Activated T-cell treated with anti-CD3 and anti-CD28 coated beads for 48 hours (primary cell): Measurements from ENCODE around the gene ASTN1.

Experiments
- DNase-seq: peaks from one replicate; pipeline ENCODE4 v3.0.0-alpha.2; 2020; ENCODE audit warnings: low read depth

ASTN1 gene

GRCh38 chr1:177163844-177164379, 600 bp downstream of the ASTN1 start:
- DNase-seq: no peak

GRCh38 chr1:177162243-177162642, 2.3 kb downstream of the ASTN1 start:
- DNase-seq: no peak

- DNase-seq: no peak
These were observed 18.0 kb downstream of the ASTN1 start for GRCh38 chr1:177146499-177146898.

- DNase-seq: no peak
These were observed 19.1 kb downstream of the ASTN1 start for GRCh38 chr1:177145106-177146070.

- DNase-seq: no peak
These were observed 21.7 kb downstream of the ASTN1 start for GRCh38 chr1:177142791-177143271.

- DNase-seq: no peak
These were observed 22.5 kb downstream of the ASTN1 start for GRCh38 chr1:177142010-177142409.

- DNase-seq: no peak
These were observed 26.2 kb downstream of the ASTN1 start for GRCh38 chr1:177138347-177138746.

- DNase-seq: no peak
These were observed 26.7 kb downstream of the ASTN1 start for GRCh38 chr1:177137814-177138213.

GRCh38 chr1:177135250-177135649, 29.3 kb downstream of the ASTN1 start:
- no peak for DNase-seq

- DNase-seq: no peak
These were observed 30.5 kb downstream of the ASTN1 start for GRCh38 chr1:177133977-177134538.

- no peak for DNase-seq
These were observed 32.4 kb downstream of the ASTN1 start for GRCh38 chr1:177132141-177132540.

- no peak for DNase-seq
These were observed 32.8 kb downstream of the ASTN1 start for GRCh38 chr1:177131723-177132122.

- DNase-seq: no peak
These were observed 34.0 kb downstream of the ASTN1 start for GRCh38 chr1:177130451-177130945.

GRCh38 chr1:177128665-177129281, 35.7 kb downstream of the ASTN1 start:
- DNase-seq: no peak

GRCh38 chr1:177126267-177126666, 38.2 kb downstream of the ASTN1 start:
- DNase-seq: no peak

GRCh38 chr1:177124577-177125278, 39.8 kb downstream of the ASTN1 start:
- DNase-seq: no peak

GRCh38 chr1:177122461-177123251, 41.9 kb downstream of the ASTN1 start:
- DNase-seq: no peak

- DNase-seq: no peak
These were observed 45.2 kb downstream of the ASTN1 start for GRCh38 chr1:177119311-177119710.

- DNase-seq: no peak
These were observed 45.6 kb downstream of the ASTN1 start for GRCh38 chr1:177118901-177119300.

GRCh38 chr1:177116941-177117340, 47.6 kb downstream of the ASTN1 start:
- no peak for DNase-seq
